GM12878 (cell line): Measurements from ENCODE around the gene PDZRN3. TPM values are rescaled to one million over a fixed set of nuclear protein-coding genes. Genes with fewer than 3 reads are reported as not detected.

Experiments used
- ATAC-seq: fragments of 200-7000 bp; cut with Tn5 transposase; 3 replicates; pipeline ENCODE4 v1.9.1; 2020; ENCODE audit warnings: mild to moderate bottlenecking, moderate library complexity
- BruUV-seq: library from RNA; stranded (reverse); fragments of 400-500 nt; replicated peaks from 2 replicates; lab custom pipeline; 2021; lab: Mats Ljungman, UMichigan
- CTCF ChIA-PET: fragments of 300-600 bp; sonication (Branson Sonifier 250); formaldehyde crosslinking; extraction: SDS; loops from one replicate; lab custom pipeline; 2021; ENCODE audit warnings: inconsistent platforms; lab: Yijun Ruan, JAX
- POLR2A ChIA-PET: fragments of 350-600 bp; formaldehyde crosslinking; extraction: SDS; loops from one replicate; lab custom pipeline; 2021; ENCODE audit warnings: inconsistent platforms; lab: Charles Lee
- RAD21 ChIA-PET: fragments of 300-600 bp; sonication (Branson Sonifier 250); formaldehyde crosslinking; loops from one replicate; lab custom pipeline; 2023; ENCODE audit warnings: antibody characterized with exemption; ENCODE audit not compliant: unreplicated experiment; lab: Charles Lee
- SMC1A ChIA-PET: fragments of 300-600 bp; sonication (Branson Sonifier 250); formaldehyde crosslinking; loops from one replicate; lab custom pipeline; 2023; ENCODE audit not compliant: unreplicated experiment, uncharacterized antibody; lab: Charles Lee
- DNase-seq: peaks from one replicate; pipeline ENCODE4 v3.0.0-alpha.2; 2011; ENCODE audit warnings: low read depth, low spot score
- FAIRE-seq: peaks from 3 replicates; lab custom pipeline; 2011; peaks lifted over from hg19 to GRCh38; lab: Jason Lieb, UNC
- H2AFZ ChIP-seq: 2 replicates; pipeline ENCODE4 v1.6.0; 2011; ENCODE audit warnings: low read depth, low read length, control low read depth; ENCODE audit not compliant: control insufficient read depth
- H3K27ac ChIP-seq: 2 replicates; pipeline ENCODE4 v1.5.1; 2011; ENCODE audit warnings: control low read depth; ENCODE audit not compliant: control insufficient read depth, insufficient read depth
- H3K27me3 ChIP-seq, 2 experiments: replicated peaks in 1 of 2; 2 replicates each; pipeline versions ENCODE4 v1.6.0 to v1.6.1; 2011; ENCODE audit warnings: low read length in 1 of 2; ENCODE audit not compliant: control insufficient read depth in 2 of 2, insufficient read depth in 2 of 2
- H3K36me3 ChIP-seq, 2 experiments: 2 replicates each; pipeline ENCODE4 v1.5.1; 2011; ENCODE audit warnings: low read length in 1 of 2; ENCODE audit not compliant: control insufficient read depth in 2 of 2, insufficient read depth in 2 of 2
- H3K4me1 ChIP-seq: 2 replicates; pipeline ENCODE4 v1.6.1; 2011; ENCODE audit warnings: mild to moderate bottlenecking, low read length, moderate library complexity, mixed read lengths; ENCODE audit not compliant: control insufficient read depth, insufficient read depth
- H3K4me2 ChIP-seq: 2 replicates; pipeline ENCODE4 v1.6.0; 2011; ENCODE audit warnings: control low read depth; ENCODE audit not compliant: control insufficient read depth, insufficient read depth
- H3K4me3 ChIP-seq: fragments of 200-600 bp; sonication (generic); 2 replicates; pipeline ENCODE4 v1.5.1; 2016
- H3K79me2 ChIP-seq: 2 replicates; pipeline ENCODE4 v1.6.0; 2011; ENCODE audit warnings: low read length; ENCODE audit not compliant: control insufficient read depth, insufficient read depth
- H3K9ac ChIP-seq: 2 replicates; pipeline ENCODE4 v1.8.0; 2011; ENCODE audit warnings: low read length, control low read depth, mixed read lengths; ENCODE audit not compliant: control insufficient read depth, insufficient read depth
- H3K9me3 ChIP-seq: replicated peaks from 3 replicates; pipeline ENCODE4 v1.5.1; 2011; ENCODE audit warnings: mild to moderate bottlenecking, low read length; ENCODE audit not compliant: control insufficient read depth, insufficient read depth
- H4K20me1 ChIP-seq: 2 replicates; pipeline ENCODE4 v1.6.0; 2011; ENCODE audit not compliant: control insufficient read depth, insufficient read depth
- CHD2 ChIP-seq: IDR thresholded peaks from 2 replicates; pipeline ENCODE4 v1.6.1; 2011; ENCODE audit warnings: low read depth, low read length, improper control_type of control experiment, borderline replicate concordance
- CREB1 ChIP-seq: IDR thresholded peaks from 2 replicates; pipeline ENCODE4 v1.6.1; 2012; ENCODE audit warnings: low read depth, mild to moderate bottlenecking, inconsistent platforms
- EED ChIP-seq: sonication (generic); IDR thresholded peaks from 2 replicates; pipeline ENCODE4 v1.6.1; 2016; ENCODE audit warnings: antibody characterized with exemption, low read depth
- NBN ChIP-seq: fragments of 450-650 bp; IDR thresholded peaks from 2 replicates; pipeline ENCODE4 v1.6.1; 2016
- NFYB ChIP-seq: IDR thresholded peaks from 2 replicates; pipeline ENCODE4 v1.6.1; 2011; ENCODE audit warnings: low read depth, mild to moderate bottlenecking, low read length, improper control_type of control experiment, moderate library complexity; ENCODE audit not compliant: insufficient read depth
- NR2C1 ChIP-seq: fragments of 450-650 bp; IDR thresholded peaks from 2 replicates; pipeline ENCODE4 v1.6.1; 2017; ENCODE audit warnings: antibody characterized with exemption, mild to moderate bottlenecking, moderate library complexity
- NR2C2 ChIP-seq: IDR thresholded peaks from 2 replicates; pipeline ENCODE4 v1.6.1; 2011; ENCODE audit warnings: borderline replicate concordance, low read depth; ENCODE audit not compliant: control insufficient read depth, insufficient read length
- NR2F1 ChIP-seq: fragments of 450-650 bp; conservative IDR thresholded peaks from 2 replicates; pipeline ENCODE4 v1.6.1; 2017; ENCODE audit warnings: mild to moderate bottlenecking
- NRF1 ChIP-seq: conservative IDR thresholded peaks from 2 replicates; pipeline ENCODE4 v1.6.1; 2011; ENCODE audit warnings: mild to moderate bottlenecking, low read depth, low read length, improper control_type of control experiment
- PAX8 ChIP-seq: fragments of 450-650 bp; IDR thresholded peaks from 2 replicates; pipeline ENCODE4 v1.6.1; 2017; ENCODE audit warnings: mild to moderate bottlenecking, moderate library complexity
- RAD51 ChIP-seq: fragments of 450-650 bp; IDR thresholded peaks from 2 replicates; pipeline ENCODE4 v1.6.1; 2016; ENCODE audit warnings: moderate library complexity, mild to moderate bottlenecking, inconsistent platforms
- RELA ChIP-seq: fragments of 450-650 bp; IDR thresholded peaks from 2 replicates; pipeline ENCODE4 v1.8.0; 2014; ENCODE audit warnings: borderline replicate concordance; ENCODE audit not compliant: partially characterized antibody
- SMAD1 ChIP-seq: fragments of 450-650 bp; IDR thresholded peaks from 2 replicates; pipeline ENCODE4 v1.6.1; 2018; ENCODE audit warnings: mild to moderate bottlenecking, low read depth; ENCODE audit not compliant: partially characterized antibody
- STAT1 ChIP-seq: fragments of 450-650 bp; conservative IDR thresholded peaks from 2 replicates; pipeline ENCODE4 v1.6.1; 2014; ENCODE audit warnings: antibody characterized with exemption, mild to moderate bottlenecking
- TBL1XR1 ChIP-seq: IDR thresholded peaks from 2 replicates; pipeline ENCODE4 v1.6.1; 2012; ENCODE audit warnings: low read depth, low read length, improper control_type of control experiment
- ZNF24 ChIP-seq: fragments of 450-650 bp; IDR thresholded peaks from 2 replicates; pipeline ENCODE4 v1.6.1; 2017; ENCODE audit warnings: antibody characterized with exemption, mild to moderate bottlenecking
- WGBS: methylation state at CpG from one replicate; pipeline ENCODE4 v1.1.6; 2016; ENCODE audit warnings: low lambda C conversion rate; ENCODE audit not compliant: insufficient replicate concordance, insufficient coverage; ENCODE audit errors: missing lambda C conversion rate; 5-methylcytosine and 5-hydroxymethylcytosine counted together
- in situ Hi-C: fragments of 300-500 bp; cut with MboI; formaldehyde crosslinking; loops from 9 replicates; pipeline ENCODE4 v1.14.3; 2018; ENCODE audit warnings: mixed read lengths
- intact Hi-C: fragments of 100-400 bp; cut with micrococcal nuclease; formaldehyde crosslinking; loops from one replicate; pipeline ENCODE4 v1.14.2; 2022; ENCODE audit not compliant: unreplicated experiment
- polyA plus RNA-seq, 11 experiments: library from polyadenylated mRNA; depleted of rRNA in 4 of 11; unstranded in 6 of 11; stranded (reverse) in 5 of 11; fragments of >200 nt; fragmentation: Nextera tagmentation in 4 of 11; fragmentation: Illumina TruSeq in 1 of 11; extraction: Ambion mirVana in 4 of 11; extraction: Trizol in 1 of 11; gene quantifications; 1 replicate in 1 of 11; 2 replicates in 10 of 11; pipeline versions ENCODE4 v1.2.1 to v1.2.3, GENCODE V29; 2011 to 2016; ENCODE audit warnings: inconsistent platforms in 2 of 11, missing spikeins in 2 of 11, low read depth in 1 of 11
- total RNA-seq, 4 experiments: library from RNA; depleted of rRNA in 3 of 4; stranded (reverse); fragments of >200 nt in 3 of 4; fragmentation: Illumina TruSeq in 1 of 4; extraction: Trizol in 1 of 4; gene quantifications; 2 replicates each; pipeline versions ENCODE4 v1.2.1 to v1.2.3, GENCODE V29; 2013 to 2021
- TF ChIP-seq, protein P1 (sequence below): fragments of 450-650 bp; conservative IDR thresholded peaks from 2 replicates; pipeline ENCODE4 v1.6.1; 2017; ENCODE audit warnings: mild to moderate bottlenecking, moderate library complexity

Gene PDZRN3
- total and polyA plus RNA-seq, 10 of the 15 experiments (the other 5 are each of a cell fraction or from before 2014, with no cell fraction given) = 0.07 to 0.37 (median 0.12) TPM; not detected in 6

DNA sequence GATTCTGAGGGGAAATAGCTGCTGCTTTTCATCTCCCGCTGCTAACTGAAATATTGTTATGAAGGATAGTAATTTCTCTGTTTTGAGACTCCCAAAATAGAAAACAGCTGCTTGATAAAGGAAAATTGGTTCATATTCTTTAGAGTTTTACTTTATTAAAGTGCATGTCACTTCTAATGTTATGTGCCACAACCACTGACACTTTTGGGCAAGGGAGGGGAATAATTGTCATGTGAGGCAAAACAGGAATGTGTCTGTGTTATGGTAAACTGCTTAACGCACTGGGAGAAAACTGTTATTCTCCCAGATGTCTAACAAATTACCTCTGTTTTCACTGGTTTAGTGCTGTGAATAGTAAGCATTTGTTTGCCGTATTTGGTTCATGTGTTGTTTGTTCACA is 201.6 kb downstream of the PDZRN3 start:
- Histone ChIP-seq H3K79me2 (no peaks in the 10 kb centered on the region), H3K9me3 (no peaks in the 10 kb centered on the region), H4K20me1 (no peaks in the 10 kb centered on the region), H3K4me2 (no peak overlapping the region), H3K27ac (no peak overlapping the region), H3K36me3 (no peaks in the 10 kb centered on the region), H3K4me1 (no peaks in the 10 kb centered on the region), H3K9ac (no peak overlapping the region), H3K4me3 (no peak overlapping the region), H3K27me3 (no peaks in the 10 kb centered on the region; a peak in 1 of 4 replicates), H2AFZ (no peak overlapping the region)
- POLR2A ChIA-PET = no interaction called here
- in situ Hi-C loops (no loop called here), intact Hi-C loops (no loop called here)
- TF ChIP-seq TBL1XR1 = no peak
- TF ChIP-seq NFYB = no peak
- TF ChIP-seq NR2C2 = no peak
- no peak for TF ChIP-seq NBN
- TF ChIP-seq SMAD1 = no peak
- no peak for TF ChIP-seq STAT1
- TF ChIP-seq, protein P1, sequence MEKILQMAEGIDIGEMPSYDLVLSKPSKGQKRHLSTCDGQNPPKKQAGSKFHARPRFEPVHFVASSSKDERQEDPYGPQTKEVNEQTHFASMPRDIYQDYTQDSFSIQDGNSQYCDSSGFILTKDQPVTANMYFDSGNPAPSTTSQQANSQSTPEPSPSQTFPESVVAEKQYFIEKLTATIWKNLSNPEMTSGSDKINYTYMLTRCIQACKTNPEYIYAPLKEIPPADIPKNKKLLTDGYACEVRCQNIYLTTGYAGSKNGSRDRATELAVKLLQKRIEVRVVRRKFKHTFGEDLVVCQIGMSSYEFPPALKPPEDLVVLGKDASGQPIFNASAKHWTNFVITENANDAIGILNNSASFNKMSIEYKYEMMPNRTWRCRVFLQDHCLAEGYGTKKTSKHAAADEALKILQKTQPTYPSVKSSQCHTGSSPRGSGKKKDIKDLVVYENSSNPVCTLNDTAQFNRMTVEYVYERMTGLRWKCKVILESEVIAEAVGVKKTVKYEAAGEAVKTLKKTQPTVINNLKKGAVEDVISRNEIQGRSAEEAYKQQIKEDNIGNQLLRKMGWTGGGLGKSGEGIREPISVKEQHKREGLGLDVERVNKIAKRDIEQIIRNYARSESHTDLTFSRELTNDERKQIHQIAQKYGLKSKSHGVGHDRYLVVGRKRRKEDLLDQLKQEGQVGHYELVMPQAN = no peak
- TF ChIP-seq NRF1 = no peak
- TF ChIP-seq CREB1 = no peak
- TF ChIP-seq NR2F1 = no peak
- no peak for TF ChIP-seq NR2C1
- TF ChIP-seq RAD51 = no peak
- TF ChIP-seq CHD2 = no peak
- no peak for TF ChIP-seq EED
- TF ChIP-seq RELA = no peak
- TF ChIP-seq PAX8 = no peak
- no peak for TF ChIP-seq ZNF24
- RAD21 ChIA-PET = no interaction called here
- BruUV-seq = no TSS peak
- 71% methylated on average over 3 of the region's 3 CpGs for WGBS
- SMC1A ChIA-PET = no interaction called here
- no peak for ATAC-seq
- FAIRE-seq = no peak
- CTCF ChIA-PET = no interaction called here
- no peak for DNase-seq
